Measurements from ENCODE around the gene MEGF8.

Gene MEGF8

DNA sequence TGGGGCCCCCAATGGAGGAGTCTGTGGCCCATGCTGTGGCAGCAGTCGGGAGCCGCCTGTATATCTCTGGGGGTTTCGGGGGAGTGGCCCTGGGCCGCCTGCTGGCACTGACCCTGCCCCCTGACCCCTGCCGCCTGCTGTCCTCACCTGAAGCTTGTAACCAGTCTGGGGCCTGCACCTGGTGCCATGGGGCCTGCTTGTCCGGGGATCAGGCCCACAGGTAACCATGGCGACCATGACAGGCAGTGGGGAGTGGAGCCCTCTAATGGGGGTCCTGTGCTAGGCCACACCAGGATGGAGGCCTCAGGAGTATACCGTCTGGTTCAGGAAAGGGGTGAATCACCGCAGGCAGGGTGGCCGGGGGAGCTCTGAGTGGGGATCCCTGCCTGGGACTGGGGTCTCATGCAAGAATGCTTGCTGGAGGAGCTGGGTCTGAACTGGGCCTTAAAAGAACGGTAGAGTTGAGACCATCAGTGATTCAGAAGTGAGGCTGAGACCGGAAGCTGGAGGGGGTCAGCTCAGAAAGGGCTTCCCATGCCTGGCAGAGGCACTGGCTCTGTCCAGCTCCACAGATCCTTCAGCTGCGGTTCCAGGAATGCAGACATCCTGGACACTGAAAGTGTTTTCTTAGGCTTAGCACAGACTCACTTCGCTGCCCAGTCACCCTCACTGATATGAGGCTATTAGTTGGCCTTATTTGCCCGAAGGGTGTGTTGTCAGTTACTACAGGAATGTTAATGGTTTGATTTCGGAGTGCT, 35.5 kb downstream of the MEGF8 start:
- no peak for DNase-seq

DNA sequence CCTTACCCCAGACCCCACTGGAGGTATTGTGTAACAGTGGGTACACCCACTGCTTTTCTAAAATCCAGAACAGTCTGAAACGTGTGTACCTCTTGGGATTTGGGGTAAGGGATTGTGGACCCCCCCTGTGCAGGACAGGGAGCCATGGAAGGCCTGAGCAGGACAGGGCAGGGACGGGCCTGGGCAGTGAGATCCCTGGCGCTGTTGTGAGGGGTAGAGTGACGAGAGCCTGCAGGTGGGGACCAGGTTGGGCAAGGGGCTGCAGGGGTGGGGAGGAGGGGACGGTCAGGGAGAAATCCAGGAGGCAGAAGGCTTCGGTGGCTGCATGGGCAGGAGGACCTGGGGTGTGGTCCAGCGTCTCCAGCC, 36.1 kb downstream of the MEGF8 start:
- no peak for DNase-seq

DNA sequence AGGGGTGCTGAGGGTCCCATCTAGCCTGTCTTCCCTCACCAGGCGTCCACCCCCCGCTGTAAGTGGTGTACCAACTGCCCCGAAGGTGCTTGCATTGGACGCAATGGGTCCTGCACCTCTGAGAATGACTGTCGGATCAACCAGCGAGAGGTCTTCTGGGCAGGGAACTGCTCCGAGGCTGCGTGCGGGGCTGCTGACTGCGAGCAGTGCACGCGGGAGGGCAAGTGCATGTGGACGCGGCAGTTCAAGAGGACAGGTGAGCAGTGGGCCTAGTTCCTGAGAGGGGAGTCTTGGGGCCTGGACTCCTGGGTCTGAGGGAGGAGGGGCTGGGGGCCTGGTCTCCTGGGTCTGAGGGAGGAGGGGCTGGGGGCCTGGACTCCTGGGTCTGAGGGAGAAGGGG, 36.9 kb downstream of the MEGF8 start:
- no peak for DNase-seq

DNA sequence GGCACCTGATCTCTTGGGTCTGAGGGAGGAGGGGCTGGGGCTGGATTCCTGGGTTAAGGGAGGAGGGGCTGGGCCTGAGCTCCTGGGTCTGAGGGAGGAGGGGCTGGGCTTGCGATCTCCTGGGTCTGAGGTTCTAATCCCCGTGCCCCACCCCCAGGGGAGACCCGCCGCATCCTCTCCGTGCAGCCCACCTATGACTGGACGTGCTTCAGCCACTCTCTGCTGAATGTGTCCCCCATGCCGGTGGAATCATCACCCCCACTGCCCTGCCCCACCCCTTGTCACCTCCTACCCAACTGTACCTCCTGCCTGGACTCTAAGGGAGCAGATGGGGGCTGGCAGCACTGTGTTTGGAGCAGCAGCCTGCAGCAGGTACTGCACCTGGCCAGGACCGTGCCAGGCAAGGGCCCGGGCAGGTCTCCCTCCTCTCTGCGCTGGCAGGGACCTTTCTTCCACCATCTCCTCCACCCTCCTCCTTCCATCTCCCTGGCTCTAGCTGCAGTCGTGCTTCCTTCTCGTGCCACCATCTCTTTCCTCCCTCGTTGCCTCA, 37.5 kb downstream of the MEGF8 start:
- DNase-seq: no peak

DNA sequence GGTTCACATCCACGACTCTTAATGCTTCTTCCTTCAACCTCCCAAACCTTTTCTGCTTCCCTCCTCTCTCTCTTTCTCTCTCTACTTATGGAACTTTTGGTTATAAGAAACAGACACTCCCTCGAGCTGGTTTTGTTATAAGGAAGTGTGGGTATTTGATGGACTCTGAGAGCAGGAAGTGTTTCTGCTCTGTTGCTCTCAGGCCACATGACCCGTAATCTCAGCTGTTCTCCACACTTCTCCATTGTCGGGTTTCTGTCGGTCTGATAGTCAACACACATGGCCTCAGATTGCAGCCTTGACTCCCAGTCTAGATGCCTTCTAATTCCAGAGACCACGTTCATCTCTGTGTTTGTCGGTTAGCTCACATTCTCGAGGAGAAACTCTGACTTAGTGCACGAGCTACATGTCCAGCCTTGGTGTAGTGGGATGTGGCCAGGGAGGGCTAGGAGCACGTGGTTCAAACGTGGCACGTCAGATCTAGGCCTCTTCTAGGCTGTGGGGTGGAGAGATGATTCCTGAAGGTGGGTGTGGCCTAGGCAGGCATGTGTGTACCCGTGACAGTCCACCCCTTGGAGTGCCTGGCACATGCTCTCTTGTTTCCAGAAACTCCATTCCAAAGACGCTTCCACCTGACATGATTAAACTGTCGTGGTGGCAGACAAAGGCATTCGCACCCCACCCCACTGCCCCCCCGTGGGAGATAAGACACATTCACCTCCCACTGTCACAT, 38.3 kb downstream of the MEGF8 start:
- no peak for DNase-seq

DNA sequence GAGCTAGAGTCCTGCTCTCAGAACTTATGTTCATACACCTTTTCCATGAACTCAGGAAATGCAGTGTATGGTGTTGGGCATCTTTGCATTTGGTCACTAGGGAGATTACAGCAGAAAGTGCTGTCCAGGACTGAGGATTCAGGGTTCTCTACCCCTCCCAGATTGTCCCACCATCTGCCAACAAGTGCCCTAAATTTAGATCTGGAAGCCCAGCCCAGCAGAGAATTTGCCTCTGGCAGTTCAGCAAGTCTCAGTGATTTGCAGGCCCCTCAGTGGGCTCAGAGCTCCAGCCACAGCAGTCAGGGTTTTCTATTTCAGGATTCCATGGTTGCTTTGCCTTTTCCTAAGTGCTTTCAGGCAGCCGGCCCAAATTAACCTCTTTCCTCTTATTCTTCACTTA, 41.2 kb downstream of the MEGF8 start:
- no peak for DNase-seq

DNA sequence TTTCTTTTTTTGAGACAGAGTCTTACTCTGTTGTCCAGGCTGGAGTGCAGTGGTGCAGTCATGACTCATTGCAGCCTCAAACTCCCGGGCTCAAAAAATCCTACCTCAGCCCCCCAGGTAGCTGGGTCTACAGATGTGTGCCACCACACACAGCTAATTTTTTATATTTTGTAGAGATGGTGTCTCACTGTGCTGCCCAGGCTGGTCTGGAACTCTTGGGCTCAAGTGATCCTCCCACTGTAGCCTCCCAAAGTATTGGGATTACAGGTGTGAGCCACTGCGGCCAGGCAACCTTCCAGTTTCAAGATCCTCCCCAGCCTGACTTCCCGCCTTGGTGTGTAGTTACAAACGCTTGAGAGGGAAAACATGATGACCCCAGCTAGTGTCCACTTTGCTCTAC, 42.5 kb downstream of the MEGF8 start:
- no peak for DNase-seq

DNA sequence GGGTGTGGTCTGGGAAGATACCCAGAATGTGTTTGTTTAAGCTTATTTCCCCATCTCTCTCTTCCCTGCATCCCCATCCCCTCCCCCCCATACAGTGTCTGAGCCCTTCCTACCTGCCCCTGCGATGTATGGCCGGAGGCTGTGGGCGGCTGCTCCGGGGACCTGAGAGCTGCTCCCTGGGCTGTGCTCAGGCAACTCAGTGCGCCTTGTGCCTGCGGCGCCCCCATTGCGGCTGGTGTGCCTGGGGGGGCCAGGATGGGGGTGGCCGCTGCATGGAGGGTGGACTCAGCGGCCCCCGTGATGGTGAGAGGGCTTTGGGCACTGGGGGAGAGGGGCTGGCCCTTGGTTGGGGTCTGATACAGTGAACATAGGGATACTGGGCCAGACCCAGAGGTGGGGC, 42.9 kb downstream of the MEGF8 start:
- no peak for DNase-seq

DNA sequence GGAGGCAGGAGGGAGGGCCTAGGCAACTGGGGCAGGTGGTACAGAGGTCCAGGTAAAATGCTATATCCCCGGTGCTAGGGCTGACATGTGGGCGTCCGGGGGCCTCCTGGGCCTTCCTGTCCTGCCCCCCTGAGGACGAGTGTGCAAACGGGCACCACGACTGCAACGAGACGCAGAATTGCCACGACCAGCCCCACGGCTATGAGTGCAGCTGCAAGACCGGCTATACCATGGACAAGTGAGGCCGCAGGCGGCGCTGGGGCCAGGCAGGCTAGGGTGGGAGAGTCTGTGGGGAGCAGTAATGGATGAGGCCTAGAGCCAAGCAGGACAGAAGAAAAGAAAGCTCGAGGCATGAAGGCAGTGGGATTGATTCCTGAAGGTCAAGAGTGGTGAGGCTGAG, 43.3 kb downstream of the MEGF8 start:
- DNase-seq: no peak

DNA sequence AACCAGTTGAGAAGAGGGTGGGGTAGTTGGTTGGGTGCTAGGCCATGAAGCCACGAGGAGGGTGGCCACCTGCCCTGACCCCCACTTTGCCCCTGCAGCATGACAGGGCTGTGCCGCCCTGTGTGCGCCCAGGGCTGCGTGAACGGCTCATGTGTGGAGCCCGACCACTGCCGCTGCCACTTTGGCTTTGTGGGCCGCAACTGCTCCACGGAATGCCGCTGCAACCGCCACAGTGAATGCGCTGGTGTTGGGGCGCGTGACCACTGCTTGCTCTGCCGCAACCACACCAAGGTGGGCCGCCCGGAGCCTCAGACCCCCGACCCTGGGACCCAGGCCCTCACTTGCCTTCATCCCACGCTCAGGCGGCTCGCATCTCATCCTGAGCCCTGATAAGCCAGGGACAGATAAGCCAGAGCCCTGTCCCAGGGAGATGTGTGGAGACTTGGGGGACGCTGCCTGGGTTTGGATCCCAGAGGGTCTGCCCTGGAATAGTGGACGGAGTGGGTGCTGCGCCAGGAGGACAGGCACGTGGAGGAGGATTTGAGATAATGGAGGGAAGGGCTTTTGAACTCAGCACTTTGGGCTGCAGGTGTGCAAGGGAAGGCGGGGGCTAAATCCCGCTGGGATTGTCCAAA, 44.1 kb downstream of the MEGF8 start:
- no peak for DNase-seq

DNA sequence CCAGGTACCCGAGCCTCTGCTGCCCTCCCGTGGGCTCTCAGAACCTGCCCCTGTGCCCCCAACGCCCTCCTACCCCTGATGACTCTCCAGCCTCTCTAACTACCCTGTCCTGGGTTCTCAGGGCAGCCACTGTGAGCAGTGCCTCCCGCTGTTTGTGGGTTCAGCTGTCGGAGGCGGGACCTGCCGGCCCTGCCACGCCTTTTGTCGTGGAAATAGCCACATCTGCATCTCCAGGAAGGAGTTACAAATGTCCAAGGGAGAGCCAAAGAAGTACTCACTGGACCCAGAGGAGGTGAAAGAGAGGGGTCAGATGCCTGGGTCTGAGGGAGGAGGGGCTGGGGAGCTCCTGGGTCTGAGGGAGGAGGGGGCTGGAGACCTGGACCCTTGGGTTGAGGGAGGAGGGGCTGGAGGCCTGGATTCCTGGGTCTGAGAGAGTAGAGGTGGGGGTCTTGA, 44.7 kb downstream of the MEGF8 start:
- DNase-seq: no peak

DNA sequence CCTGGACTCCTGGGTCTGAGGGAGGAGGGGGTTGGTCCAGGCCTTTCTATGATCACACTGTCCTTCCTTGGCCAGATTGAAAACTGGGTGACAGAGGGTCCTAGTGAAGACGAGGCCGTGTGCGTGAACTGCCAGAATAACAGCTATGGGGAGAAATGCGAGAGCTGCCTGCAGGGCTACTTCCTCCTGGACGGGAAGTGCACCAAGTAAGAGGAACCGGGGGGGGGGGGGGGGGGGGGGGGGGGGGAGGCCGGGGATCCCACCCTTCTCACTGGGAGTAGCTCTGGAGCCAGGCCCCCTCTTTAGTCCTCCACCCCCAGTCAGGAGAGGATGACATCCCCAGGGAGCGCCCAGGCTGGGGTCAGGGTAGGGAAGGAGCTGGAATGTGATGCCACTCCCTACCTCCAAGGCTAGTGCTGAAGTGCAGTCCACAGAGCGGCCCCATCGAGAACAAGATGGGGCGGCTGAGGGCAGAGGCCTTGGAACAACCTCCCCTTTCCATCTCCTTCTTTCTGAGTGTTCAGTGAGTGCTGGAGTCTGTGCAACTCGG, 45.3 kb downstream of the MEGF8 start:
- no peak for DNase-seq

DNA sequence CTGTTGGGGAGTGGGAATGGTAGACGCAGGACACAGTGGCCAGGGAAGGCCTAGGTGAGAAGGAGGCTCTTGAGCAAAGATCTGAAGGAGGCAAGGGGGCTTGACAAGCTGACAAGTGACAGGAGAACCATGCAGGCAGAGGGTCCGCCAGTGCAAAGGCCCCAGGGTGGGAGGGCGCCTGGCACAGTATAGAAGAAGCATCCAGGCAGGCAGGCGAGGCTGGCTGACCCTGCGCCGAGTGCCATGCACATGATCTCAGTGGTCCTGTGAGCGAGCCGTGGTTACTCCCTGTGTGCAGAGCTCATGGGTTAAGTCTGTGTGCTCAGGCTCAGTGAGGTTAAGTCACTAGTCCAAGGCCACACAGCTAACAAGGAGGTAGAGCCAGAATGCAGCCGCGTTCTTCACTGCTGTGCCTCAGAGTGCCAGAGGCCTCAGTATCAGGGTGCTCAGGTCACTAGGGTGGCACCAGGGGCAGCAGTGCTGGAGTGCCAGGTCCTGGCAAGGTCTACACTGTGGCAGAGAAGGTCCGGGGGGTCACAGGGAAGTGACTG, 49.5 kb downstream of the MEGF8 start:
- no peak for DNase-seq

DNA sequence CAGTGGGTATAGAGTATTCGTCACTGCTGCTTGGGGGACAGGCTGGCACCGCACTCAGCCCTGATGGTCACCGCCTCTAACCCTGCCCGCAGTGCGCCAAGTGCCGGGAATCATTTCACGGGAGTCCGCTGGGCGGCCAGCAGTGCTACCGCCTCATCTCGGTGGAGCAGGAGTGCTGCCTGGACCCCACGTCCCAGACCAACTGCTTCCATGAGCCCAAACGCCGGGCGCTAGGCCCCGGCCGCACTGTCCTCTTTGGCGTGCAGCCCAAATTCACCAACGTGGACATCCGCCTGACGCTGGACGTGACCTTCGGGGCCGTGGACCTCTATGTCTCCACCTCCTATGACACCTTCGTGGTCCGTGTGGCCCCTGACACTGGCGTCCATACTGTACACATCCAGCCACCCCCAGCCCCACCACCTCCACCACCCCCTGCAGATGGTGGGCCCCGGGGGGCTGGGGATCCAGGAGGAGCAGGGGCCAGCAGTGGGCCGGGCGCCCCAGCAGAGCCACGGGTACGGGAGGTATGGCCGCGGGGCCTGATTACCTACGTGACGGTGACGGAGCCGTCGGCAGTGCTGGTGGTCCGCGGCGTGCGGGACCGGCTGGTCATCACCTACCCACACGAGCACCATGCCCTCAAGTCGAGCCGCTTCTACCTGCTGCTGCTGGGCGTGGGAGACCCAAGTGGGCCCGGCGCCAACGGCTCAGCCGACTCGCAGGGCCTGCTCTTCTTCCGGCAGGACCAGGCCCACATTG, 50.2 kb downstream of the MEGF8 start:
- no peak for DNase-seq

DNA sequence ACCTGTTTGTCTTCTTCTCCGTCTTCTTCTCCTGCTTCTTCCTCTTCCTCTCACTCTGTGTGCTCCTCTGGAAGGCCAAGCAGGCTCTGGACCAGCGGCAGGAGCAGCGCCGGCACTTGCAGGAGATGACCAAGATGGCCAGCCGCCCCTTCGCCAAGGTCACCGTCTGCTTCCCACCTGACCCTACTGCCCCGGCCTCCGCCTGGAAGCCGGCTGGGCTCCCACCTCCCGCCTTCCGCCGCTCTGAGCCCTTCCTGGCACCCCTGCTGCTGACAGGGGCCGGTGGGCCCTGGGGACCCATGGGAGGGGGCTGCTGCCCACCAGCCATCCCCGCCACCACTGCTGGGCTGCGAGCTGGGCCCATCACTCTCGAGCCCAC, 50.7 kb downstream of the MEGF8 start:
- no peak for DNase-seq

DNA sequence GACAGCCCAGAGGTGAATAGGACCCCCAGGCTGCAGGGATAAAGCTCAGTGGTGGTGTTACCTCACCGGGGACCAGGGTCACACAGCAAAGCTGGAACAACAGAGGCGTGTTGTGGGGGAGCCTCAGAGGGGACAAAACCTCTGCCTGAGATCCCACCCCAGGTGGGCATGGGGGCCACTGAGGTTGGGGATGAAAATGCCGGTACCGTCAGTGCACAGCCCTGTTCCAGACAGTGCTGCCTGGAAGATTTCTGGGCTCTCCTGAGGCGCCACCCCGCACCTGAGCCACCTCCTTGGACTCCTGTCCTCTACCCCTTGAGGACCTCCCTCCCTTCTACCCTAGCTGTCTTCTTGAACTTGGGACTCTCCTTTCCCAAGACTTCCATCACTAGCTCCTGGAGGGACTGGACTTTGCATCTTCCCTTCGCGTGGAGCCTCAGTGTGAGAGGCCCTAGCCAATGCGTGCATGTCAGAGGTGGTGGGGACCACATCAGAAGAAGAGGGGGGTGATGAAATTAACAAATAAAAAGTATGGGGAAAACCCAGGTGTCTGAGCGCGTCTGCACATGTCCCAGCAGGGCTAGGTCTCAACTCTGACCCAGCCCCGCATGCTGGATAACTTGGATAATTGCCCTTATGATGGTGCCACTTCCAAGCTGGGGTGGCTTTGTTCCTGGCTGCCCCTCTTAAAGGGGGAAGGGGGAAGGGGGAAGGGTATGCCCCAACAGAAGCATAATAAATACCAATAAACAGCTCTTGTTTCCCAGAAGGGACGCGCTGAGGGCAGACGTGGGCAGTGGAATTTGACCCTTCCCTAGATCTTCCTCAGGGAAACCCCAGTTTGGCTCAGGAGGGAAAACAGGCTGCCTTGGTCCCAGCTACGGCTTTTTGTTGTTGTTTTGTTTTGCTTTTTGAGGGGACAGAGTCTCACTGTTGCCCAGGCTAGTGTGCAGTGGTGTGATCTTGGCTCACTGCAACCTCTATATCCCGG, 53.1 kb downstream of the MEGF8 start:
- DNase-seq: no peak

DNA sequence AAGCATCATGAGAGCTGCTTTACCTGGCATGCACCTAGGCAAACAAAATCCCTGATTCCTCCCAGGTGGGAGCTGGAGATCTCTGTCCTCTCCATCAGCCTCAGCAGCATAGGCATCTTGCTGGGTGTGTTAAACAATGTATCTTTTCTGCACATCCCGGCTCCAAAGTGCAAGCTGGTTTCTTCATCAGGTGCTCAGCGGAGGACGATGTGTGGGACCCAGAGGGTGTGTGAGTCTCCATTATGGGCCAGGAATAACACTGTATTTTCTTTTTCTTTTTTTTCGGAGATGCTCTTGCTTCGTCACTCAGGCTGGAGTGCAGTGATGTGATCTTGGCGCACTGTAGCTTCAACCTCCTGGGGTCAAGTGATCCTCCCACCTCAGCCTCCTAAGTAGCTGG, 54.7 kb downstream of the MEGF8 start:
- DNase-seq: no peak

DNA sequence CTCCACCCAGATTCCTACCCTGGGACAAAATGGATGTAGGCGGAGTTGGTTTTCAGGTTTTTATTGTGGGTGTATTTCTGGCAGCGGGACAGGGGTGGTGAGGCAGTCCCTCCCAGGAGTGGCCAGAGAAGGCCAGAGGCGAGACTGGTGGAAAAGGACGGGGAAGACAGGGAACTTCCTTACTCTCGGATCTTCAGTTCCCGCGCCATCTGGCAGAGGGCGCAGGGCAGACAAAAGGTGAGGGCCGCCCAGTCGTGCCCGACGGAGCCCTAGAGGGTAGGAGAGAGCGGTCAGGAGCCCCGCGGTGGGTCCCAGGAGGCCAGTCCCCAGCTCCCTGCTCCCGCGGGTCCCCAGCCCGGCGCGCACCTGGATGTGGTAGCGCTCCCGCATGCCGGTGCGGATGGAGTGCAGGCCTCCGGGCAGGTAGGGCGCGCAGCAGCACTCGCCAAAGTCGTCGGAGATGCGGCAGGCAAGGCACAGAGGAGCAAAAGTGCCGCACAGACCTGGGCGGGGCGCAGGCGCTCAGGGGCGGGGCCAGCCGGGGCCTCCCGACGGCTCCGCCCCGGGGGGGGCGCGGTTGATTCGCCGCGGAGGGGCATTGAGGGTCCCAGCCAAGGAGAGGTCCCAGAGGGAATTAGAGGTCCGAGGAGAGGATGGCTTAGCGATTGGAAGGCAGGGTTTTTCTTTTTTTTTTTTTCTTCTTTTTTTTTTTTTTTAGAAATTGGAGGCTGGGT, 61.7 kb downstream of the MEGF8 start:
- peak; percentile 69 for DNase-seq

DNA sequence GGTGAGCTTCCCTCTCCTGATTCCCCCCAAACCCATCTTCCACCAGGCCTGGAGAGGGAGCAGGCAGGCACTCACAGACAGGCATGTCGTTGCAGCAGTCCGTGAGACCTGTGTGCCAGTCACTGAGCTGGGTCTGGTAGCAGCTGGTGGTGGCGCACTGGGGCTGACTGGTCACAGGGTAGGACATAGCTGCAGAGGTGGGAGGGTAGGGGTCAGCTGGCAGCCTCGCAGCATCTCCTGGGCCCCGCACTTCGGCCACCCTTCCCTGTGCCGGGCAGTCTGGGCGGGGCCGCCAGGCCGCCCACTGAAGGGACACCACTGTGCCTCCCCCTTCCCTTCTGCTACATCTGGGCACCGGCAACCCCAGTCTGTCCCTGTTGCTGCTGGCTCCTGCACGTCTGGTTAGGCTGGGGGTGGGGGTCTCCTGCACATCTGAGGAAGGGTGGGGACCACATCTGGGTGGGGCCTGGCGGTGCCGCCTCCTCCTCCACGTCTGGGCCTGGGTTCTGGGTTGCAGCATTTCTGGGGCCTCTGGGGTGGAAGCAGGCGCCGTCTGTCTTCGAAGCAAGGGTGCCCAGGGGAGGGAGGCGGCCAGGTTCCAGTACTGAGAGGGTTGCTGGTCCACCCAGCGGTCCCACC, 63.5 kb downstream of the MEGF8 start:
- DNase-seq: no peak

DNA sequence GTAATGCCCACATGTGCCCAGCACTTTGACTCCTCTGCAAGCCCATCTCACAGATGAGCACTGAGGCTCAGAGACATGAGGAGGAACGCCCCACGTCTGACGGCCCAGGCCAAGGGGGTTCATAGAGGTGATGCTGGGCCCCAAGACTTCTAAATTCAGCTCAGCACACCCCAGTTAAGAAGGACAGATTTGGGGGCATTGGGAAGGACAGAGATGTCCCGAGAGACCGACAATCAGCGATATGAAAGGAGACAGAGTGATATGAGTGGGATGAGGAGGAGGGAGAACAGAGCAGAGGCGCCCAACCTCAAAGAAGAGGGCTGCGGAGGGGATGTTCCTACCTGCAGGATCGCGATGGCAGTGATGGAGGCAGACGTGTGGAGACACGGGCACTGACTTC, 64.5 kb downstream of the MEGF8 start, which contains the start of gene CNFN:
Gene CNFN, minus strand, starts transcription at position 399 of the 400 bp plus-strand sequence. CDS start 1,260 bp downstream, outside the sequence.
- no peak for DNase-seq
